Psoas muscle (tissue), 8 donors: ENCODE measurements around the gene UBD. TPM values are rescaled to one million over a fixed set of nuclear protein-coding genes. Genes with fewer than 3 reads are reported as not detected.

Experiments
- ATAC-seq, 4 donors: fragments of 200-7000 bp; cut with Tn5 transposase; one replicate each; pipeline ENCODE4 v1.9.1; 2020; ENCODE audit warnings: moderate library complexity in 3 of 4, mild to moderate bottlenecking in 2 of 4
- DNase-seq, 2 donors: peaks; one replicate each; pipeline ENCODE4 v3.0.0-alpha.2; 2020
- H3K27ac ChIP-seq: fragments of 200-600 bp; one replicate; pipeline ENCODE4 v1.8.0; 2022
- H3K27me3 ChIP-seq, 3 donors: fragments of 200-600 bp in 1 of 3; one replicate each; pipeline versions ENCODE4 v1.6.1 to v1.8.0; 2013 to 2022; ENCODE audit warnings: low read length in 2 of 3, mild to moderate bottlenecking in 2 of 3, moderate library complexity in 1 of 3; ENCODE audit not compliant: insufficient read depth in 3 of 3
- H3K36me3 ChIP-seq, 2 donors: fragments of 200-600 bp in 1 of 2; one replicate each; pipeline versions ENCODE4 v1.6.1 to v1.8.0; 2013 to 2022; ENCODE audit warnings: low read depth in 1 of 2, mild to moderate bottlenecking in 1 of 2, moderate library complexity in 1 of 2; ENCODE audit not compliant: insufficient read depth in 1 of 2
- H3K4me1 ChIP-seq: fragments of 200-600 bp; one replicate; pipeline ENCODE4 v1.8.0; 2022
- H3K4me3 ChIP-seq: fragments of 200-600 bp; one replicate; pipeline ENCODE4 v1.8.0; 2022; ENCODE audit warnings: mild to moderate bottlenecking
- H3K9me3 ChIP-seq: fragments of 200-600 bp; one replicate; pipeline ENCODE4 v1.8.0; 2022
- WGBS, 3 donors: extraction: QIAGEN DNeasy Blood & Tissue Kit; methylation state at CpG; one replicate each; pipeline versions ENCODE4 v1.1.6 to v1.1.7; 2013; 5-methylcytosine and 5-hydroxymethylcytosine counted together
- intact Hi-C, 2 donors: fragments of 100-400 bp; cut with DNase I; formaldehyde crosslinking; loops; one replicate each; pipeline versions ENCODE4 v1.11.0 to v1.14.2; 2022
- polyA plus RNA-seq, 3 donors: library from polyadenylated mRNA; stranded (reverse); fragments of 200-250 nt; gene quantifications; one replicate each; pipeline ENCODE4 v1.2.3, GENCODE V29; 2013
- total RNA-seq, 4 donors: library from RNA; stranded (reverse); fragmentation: NEBNext Ultra II Directional in 2 of 4; extraction: Animal tissue kit (Norgen Biotek cat#: 25700) in 2 of 4; gene quantifications; one replicate each; pipeline versions ENCODE4 v1.2.1 to v1.2.4, GENCODE V29; 2021 to 2023
- TF ChIP-seq, protein P1 (sequence below): fragments of 200-600 bp; IDR thresholded peaks from one replicate; pipeline ENCODE4 v1.8.0; 2022; ENCODE audit warnings: antibody characterized with exemption
- donor health status: healthy with polysubstance abuse.
- donor health status: DM: no; HTN: no; CAD: no; lungs with moderate emphysema.
- donor health status: Bipolar disorder and iron deficiency.
- donor health status: healthy.
- donor health status: DM: yes; HTN: yes; CAD: no.
- donor health status: DM: no; HTN: no; CAD: no.
- donor health status: DM: no; HTN: no; CAD: no.
- donor health status: DM: yes; HTN: yes; CAD: no.

Gene UBD
- total and polyA plus RNA-seq, 7 donors: 0.23 to 0.30 (median 0.25) TPM; not detected in 3

DNA sequence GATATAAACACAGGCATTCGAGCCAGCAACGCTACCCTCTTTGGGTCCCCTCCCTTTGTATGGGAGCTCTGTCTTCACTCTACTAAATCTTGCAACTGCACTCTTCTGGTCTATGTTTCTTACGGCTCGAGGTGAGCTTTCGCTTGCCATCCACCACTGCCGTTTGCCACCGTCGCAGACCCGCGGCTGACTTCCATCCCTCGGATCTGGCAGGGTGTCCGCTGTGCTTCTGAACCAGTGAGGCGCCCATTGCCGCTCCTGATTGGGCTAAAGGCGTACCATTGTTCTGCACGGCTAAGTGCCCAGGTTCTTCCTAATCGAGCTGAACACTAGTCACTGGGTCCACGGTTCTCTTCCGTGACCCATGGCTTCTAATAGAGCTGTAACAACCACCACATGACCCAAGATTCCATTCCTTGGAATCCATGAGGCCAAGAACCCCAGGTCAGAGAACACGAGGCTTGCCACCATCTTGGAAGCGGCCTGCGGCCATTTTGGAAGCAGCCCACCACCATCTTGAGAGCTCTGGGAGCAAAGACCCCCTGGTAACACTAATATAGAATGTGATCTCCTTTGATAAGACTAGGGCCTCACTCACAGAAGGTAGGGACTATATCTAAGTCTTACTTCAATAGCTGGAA lies 973 bp downstream of the UBD start:
- intact Hi-C loops: no loop called here
- H3K9me3 ChIP-seq: no peaks in the 10 kb centered on the region
- no peak overlapping the region for H3K27ac ChIP-seq
- no peak for DNase-seq
- H3K27me3 ChIP-seq: peaks cover 3 to 41% (median 13%) of the 10 kb centered on the region in 3 donors
- H3K36me3 ChIP-seq: no peaks in the 10 kb centered on the region
- WGBS, 3 donors: 81 to 91% (median 87%) methylated on average over 22 of the region's 22 CpGs
- H3K4me3 ChIP-seq: no peak overlapping the region
- TF ChIP-seq, protein P1, sequence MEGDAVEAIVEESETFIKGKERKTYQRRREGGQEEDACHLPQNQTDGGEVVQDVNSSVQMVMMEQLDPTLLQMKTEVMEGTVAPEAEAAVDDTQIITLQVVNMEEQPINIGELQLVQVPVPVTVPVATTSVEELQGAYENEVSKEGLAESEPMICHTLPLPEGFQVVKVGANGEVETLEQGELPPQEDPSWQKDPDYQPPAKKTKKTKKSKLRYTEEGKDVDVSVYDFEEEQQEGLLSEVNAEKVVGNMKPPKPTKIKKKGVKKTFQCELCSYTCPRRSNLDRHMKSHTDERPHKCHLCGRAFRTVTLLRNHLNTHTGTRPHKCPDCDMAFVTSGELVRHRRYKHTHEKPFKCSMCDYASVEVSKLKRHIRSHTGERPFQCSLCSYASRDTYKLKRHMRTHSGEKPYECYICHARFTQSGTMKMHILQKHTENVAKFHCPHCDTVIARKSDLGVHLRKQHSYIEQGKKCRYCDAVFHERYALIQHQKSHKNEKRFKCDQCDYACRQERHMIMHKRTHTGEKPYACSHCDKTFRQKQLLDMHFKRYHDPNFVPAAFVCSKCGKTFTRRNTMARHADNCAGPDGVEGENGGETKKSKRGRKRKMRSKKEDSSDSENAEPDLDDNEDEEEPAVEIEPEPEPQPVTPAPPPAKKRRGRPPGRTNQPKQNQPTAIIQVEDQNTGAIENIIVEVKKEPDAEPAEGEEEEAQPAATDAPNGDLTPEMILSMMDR: no peak
- peaks cover 4% of the 10 kb centered on the region for H3K4me1 ChIP-seq
- no peak for ATAC-seq

DNA sequence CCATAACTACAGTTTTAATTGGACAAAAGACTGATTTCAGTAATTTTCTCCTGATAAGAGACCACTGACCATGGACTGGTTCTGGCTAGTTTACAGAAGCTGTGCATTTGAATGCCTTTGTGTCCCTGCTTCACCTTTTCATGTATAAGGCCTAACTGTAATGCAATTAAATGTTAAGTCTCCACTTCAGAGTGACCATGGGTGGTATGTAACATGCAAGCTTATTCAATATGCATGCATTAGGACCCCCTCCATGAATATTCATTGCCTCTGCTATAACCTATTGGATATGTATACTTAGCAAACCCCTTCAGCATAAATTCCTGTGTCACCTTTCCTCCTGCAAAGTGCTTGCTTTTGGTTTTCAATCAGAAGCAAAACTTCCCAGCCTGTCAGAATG lies 2.2 kb downstream of the UBD start:
- TF ChIP-seq, protein P1: no peak
- intact Hi-C loops: no loop called here
- Histone ChIP-seq H3K36me3 (no peaks in the 10 kb centered on the region), H3K4me3 (no peak overlapping the region), H3K9me3 (no peaks in the 10 kb centered on the region), H3K27ac (no peak overlapping the region), H3K27me3 (peaks cover 3 to 51% (median 14%) of the 10 kb centered on the region in 3 donors), H3K4me1 (peaks cover 15% of the 10 kb centered on the region)
- no peak for DNase-seq
- no peak for ATAC-seq

DNA sequence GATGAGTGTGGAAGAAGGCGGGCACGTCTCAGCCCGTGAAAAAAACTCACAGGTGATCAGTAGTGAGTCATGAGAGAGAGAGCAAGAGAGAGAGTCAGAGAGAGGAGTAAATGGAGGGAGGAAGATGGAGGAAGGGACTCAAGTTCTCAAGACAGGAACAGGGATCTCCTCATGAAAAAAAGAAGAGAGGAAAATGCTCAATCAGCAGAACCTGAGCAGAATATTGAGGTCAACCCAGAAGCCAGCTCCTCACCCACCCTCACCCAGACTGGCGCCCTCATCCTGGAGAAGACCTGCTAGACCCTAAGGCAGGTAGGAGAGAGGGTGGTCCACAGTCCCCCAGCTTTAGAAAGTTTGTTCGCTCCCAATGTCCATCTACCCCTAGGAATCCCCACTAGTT lies 4.8 kb downstream of the UBD start:
- TF ChIP-seq, protein P1: no peak
- Histone ChIP-seq H3K27me3 (peaks cover 3 to 55% (median 14%) of the 10 kb centered on the region in 3 donors), H3K27ac (no peak overlapping the region), H3K4me3 (no peak overlapping the region), H3K9me3 (no peaks in the 10 kb centered on the region), H3K36me3 (no peaks in the 10 kb centered on the region), H3K4me1 (peaks cover 15% of the 10 kb centered on the region)
- ATAC-seq (no peak), DNase-seq (no peak)
- WGBS, 3 donors: 80 to 84% (median 83%) methylated on average over 5 of the region's 5 CpGs
- intact Hi-C loops: no loop called here

- H3K4me3 ChIP-seq: peak overlapping the region; percentile 53
- peaks cover 3 to 55% (median 14%) of the 10 kb centered on the region in 3 donors for H3K27me3 ChIP-seq
- intact Hi-C loops: no loop called here
- peaks cover 15% of the 10 kb centered on the region for H3K4me1 ChIP-seq
- 2 to 4% (median 2%) methylated on average over 78 to 83 of the region's 83 CpGs for WGBS, 3 donors
- DNase-seq (peak; percentile 77 to 82), ATAC-seq (peak in 3 of 4 donors; percentile 64 to 81 (median 75))
- TF ChIP-seq, protein P1: peak; percentile 5
- H3K27ac ChIP-seq: no peak overlapping the region
- no peaks in the 10 kb centered on the region for H3K36me3 ChIP-seq
- H3K9me3 ChIP-seq: no peaks in the 10 kb centered on the region
Observed at GRCh38 chr6:29553268-29554057, 6.1 kb downstream of the UBD start.
